Measurements from ENCODE around the gene NRXN3.

NRXN3 gene

DNA sequence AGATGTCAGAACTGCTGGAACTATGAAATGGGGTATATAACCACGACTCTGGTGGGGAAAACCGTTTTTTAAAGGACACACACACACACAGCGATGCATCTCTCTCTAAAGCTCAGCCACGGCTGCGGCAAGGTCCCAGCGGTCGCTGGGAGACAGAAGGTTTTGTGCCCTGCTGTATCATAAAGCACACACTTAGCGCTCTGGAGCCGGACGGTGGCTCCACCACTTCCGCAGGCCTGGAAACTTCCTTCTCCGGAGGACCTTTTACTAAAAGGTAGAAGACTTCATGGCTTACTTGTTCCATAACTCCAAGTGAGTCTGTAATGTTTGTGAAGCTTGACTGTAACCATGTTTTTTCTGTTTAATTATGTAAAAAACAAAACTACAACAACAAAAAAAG, 1691.9 kb downstream of the NRXN3 start:
- no peak overlapping the region for H3K4me3 ChIP-seq (ENCODE audit: low read depth, low read length)
- TF ChIP-seq, protein P1, sequence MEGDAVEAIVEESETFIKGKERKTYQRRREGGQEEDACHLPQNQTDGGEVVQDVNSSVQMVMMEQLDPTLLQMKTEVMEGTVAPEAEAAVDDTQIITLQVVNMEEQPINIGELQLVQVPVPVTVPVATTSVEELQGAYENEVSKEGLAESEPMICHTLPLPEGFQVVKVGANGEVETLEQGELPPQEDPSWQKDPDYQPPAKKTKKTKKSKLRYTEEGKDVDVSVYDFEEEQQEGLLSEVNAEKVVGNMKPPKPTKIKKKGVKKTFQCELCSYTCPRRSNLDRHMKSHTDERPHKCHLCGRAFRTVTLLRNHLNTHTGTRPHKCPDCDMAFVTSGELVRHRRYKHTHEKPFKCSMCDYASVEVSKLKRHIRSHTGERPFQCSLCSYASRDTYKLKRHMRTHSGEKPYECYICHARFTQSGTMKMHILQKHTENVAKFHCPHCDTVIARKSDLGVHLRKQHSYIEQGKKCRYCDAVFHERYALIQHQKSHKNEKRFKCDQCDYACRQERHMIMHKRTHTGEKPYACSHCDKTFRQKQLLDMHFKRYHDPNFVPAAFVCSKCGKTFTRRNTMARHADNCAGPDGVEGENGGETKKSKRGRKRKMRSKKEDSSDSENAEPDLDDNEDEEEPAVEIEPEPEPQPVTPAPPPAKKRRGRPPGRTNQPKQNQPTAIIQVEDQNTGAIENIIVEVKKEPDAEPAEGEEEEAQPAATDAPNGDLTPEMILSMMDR (IDR thresholded peaks at IDR 0.05; ENCODE audit: low read depth, low read length) = no peak

- TF ChIP-seq, protein P1 (IDR thresholded peaks at IDR 0.05; ENCODE audit: low read depth, low read length) = no peak
- H3K4me3 ChIP-seq (ENCODE audit: low read depth, low read length) = no peak overlapping the region
Observed at GRCh38 chr14:79871136-79871535, 1701.0 kb downstream of the NRXN3 start.

DNA sequence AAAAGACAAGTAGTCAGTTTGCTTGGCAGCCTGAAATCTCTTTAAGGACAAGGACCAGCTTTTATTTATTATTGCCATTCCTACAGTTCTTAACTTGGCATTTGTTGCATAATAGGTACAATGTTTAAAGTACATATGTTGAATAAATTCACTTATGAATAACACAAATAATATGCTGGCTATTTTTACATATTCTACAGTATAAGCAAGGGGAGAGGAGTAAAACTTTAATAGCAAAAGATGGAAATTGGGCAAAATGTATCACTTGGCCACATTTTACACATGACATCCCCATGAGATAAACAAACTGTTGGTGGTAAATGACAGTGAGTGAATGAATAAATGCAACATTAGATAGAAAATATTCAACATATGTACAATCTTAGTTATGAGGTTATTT, 1708.1 kb downstream of the NRXN3 start:
- TF ChIP-seq, protein P1 (IDR thresholded peaks at IDR 0.05; ENCODE audit: low read depth, low read length) = no peak
- no peak overlapping the region for H3K4me3 ChIP-seq (ENCODE audit: low read depth, low read length)

GRCh38 chr14:79878785-79879184, 1708.6 kb downstream of the NRXN3 start:
- TF ChIP-seq, protein P1 (IDR thresholded peaks at IDR 0.05; ENCODE audit: low read depth, low read length) = no peak
- no peak overlapping the region for H3K4me3 ChIP-seq (ENCODE audit: low read depth, low read length)

DNA sequence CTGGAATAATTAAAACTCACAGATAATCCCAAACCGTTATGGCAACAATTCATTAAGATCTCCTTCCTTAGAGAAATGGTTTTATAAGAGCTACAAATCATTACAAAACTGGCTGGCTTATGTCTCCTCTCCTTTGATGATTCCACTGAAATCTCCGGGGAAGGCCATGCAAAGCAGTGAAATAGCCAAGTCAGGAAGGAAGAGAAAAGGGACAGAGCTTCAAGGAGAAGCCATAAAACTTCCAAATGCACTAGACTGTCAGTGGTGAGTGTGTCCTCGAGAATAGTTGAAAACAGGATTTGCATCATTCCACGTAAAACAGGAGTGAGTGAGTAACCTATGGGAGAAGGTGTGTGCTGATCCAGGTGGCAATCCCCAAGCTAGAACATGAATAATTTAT, 1711.1 kb downstream of the NRXN3 start:
- no peak overlapping the region for H3K4me3 ChIP-seq (ENCODE audit: low read depth, low read length)
- TF ChIP-seq, protein P1 (IDR thresholded peaks at IDR 0.05; ENCODE audit: low read depth, low read length) = no peak

GRCh38 chr14:79890527-79890926, 1720.4 kb downstream of the NRXN3 start:
- TF ChIP-seq, protein P1 (IDR thresholded peaks at IDR 0.05; ENCODE audit: low read depth, low read length) = no peak
- no peak overlapping the region for H3K4me3 ChIP-seq (ENCODE audit: low read depth, low read length)

- no peak overlapping the region for H3K4me3 ChIP-seq (ENCODE audit: low read depth, low read length)
Observed at GRCh38 chr14:79896009-79896408, 1725.8 kb downstream of the NRXN3 start.

More at GRCh38 chr14:79896009-79896408, 1725.8 kb downstream of the NRXN3 start:
- TF ChIP-seq, protein P1 (IDR thresholded peaks at IDR 0.05; ENCODE audit: low read depth, low read length) = no peak

Data from WI38 (cell line).